Activated gamma-delta T cell treated with anti-CD3 and anti-CD28 coated beads, Interleukin-2, amount 50 U/mL, for 16 hours (primary cell): ENCODE results near the gene SEMA6A.
"Not testable (repeated sequence)": the region's sequence is repeated elsewhere in the genome, so short reads cannot be mapped to it uniquely, and the experiment has no call there.

Source experiments
- DNase-seq: peaks from one replicate; pipeline ENCODE4 v3.0.0-alpha.2; 2020; ENCODE audit warnings: low read depth

Gene SEMA6A

GRCh38 chr5:116553366-116553765 lies 21.3 kb downstream of the SEMA6A start:
- no peak for DNase-seq

DNA sequence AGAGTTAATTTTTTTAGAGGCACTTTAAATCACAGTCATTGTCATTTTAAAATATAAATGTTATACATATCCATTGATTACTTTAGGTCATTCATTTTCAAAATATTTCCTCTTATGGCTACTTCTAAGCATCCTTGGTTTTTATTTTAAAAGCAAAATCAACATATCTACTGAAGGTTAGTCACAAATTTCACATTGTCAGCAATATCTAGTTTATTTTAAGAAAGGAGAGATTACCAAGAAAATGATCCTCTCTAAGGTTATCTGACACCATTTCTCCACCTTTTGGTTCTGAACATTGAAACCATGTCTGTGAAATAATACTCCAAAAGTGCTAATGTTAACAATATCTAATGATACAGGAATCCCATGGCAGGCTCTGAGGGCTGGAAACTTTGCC lies 24.5 kb downstream of the SEMA6A start:
- no peak for DNase-seq

DNA sequence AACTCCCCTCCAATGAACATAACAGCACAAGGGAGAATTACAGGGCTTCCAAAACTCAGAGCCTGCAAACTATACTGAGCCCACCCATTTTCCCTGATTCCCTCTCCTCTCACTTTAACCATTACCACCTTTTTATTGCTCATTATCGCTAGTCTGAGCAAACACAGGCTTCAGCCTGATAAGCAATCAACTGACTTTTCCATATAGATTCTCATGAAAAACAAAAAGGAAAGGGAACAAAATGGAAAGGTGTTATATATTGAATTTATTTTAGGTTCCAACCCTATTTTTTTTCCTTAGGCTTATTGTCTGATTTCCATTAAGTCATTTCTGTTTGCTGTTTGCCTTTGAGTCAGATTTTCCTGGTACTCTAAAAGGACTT lies 27.9 kb downstream of the SEMA6A start:
- no peak for DNase-seq

DNA sequence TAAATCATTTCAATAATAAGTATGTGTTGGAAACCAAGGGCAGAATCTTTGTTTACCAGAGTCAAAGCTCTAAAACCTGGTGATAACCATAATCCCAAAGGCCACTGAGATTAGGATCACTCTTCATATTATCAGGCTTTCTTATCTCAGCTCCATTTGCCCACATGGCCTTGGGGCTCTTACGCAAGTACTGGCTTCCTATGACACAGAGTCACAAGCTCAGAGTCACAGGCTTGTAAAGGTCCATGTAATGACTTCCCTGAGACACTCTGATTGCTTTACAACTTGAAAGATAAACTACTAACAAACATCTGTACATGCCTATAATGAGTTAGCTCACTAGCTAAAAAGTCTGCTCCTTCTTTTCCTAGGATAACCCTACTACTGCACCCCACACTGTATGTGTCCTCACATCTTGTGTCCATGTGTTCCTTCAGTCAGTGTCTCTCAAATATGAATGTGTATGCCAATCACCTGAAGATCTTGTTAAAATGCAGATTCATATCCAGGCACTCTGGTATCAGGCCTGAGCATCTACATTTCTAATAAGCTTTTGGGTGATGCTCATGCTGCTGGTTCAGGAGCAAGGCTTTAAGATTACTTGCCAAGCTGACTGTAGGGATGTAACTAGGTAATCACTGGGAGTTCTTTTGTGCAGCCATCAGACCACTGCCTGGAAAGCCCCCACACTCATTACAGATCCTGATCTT lies 28.4 kb downstream of the SEMA6A start:
- no peak for DNase-seq

- DNase-seq = not testable (repeated sequence)
Observed at GRCh38 chr5:116545465-116545864, 29.2 kb downstream of the SEMA6A start.

DNA sequence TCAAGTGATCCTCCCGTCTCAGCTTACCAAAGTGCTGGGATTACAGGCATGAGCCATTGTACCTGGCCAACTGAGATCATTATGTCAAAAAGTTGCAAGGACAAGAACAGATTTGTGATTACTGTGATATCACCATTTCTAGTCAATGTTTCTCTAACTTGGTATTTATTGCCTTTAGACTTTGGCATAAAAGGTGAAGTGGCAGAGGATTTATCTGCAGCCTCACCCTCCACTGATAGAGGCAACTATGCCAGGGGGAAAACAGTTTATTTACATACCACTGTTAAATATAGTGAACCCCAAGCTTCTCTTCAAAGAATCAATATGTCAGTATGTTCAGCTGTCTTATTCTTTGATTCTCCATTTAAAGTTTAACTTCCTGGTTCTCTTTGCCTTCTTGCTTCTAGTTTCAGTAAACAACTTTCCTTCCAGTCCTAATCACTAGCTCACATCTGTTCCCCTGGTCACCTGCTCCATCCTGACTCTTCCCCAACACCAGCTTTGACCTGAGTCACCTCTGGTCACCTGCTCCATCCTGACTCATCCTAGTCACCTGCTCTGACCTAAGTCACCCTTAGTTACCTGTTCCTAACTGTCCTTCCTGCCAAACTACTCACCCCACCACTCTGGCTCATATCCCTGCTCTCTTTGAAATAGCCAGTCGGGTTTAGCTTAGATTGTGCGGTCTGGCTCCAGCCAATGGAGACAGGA lies 29.9 kb downstream of the SEMA6A start:
- DNase-seq = no peak

- no peak for DNase-seq
Observed at GRCh38 chr5:116543501-116543900, 31.1 kb downstream of the SEMA6A start.

GRCh38 chr5:116542619-116543018 lies 32.0 kb downstream of the SEMA6A start:
- DNase-seq = no peak

DNA sequence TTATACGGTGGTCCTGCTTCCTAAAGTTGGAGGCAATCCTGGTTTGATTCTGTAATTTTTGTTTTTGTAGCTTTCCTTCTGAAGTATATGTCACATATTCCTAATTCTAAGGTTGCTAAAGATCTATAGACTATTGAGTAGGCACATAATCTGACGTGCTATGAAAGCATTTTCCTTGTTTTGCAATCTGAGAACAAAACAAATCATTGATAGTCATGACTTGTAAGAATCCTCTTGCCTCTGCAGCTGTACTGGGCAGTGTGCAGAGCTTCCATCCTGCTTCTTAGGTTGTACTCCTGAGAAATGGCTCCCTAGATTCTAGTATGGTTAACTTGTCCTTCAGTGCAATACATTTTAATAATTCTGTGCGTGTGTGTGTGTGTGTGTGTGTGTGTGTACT lies 35.4 kb downstream of the SEMA6A start:
- DNase-seq = no peak

DNA sequence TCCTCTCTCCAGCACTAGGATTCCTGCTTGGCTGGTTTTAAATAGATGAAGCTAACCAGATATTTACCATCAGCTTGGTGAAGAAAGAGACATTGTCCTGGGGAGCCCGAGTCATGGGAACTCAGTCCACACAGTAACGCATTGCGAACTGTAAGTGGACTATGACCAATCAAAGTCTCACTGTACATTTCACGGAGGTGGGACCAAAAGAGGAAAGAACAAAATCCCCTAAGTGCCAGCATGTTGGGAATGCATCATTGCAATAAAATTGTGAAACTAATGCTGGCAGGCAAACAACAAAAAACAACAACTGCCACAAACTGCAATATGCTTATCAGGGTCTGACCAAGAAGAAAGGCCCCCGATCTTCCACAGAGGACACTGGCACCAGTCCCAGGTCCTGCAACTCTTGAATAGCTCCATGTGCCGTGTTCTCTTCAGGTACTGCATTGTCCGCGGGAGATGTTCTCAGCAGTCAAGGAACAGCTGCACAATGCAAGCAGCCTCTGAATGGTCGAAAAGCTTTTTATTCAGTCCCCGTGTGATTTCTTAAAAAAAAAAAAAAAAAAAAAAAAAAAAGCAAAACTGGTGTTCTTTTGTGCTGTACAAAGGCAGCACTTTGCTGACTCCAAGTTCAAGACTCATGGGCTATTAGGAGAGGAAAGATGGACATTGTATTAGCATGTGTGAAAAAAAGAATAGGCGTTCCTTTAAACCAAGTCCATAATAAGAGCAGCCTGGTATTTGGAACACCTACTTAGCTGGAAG lies 38.1 kb downstream of the SEMA6A start:
- no peak for DNase-seq

DNA sequence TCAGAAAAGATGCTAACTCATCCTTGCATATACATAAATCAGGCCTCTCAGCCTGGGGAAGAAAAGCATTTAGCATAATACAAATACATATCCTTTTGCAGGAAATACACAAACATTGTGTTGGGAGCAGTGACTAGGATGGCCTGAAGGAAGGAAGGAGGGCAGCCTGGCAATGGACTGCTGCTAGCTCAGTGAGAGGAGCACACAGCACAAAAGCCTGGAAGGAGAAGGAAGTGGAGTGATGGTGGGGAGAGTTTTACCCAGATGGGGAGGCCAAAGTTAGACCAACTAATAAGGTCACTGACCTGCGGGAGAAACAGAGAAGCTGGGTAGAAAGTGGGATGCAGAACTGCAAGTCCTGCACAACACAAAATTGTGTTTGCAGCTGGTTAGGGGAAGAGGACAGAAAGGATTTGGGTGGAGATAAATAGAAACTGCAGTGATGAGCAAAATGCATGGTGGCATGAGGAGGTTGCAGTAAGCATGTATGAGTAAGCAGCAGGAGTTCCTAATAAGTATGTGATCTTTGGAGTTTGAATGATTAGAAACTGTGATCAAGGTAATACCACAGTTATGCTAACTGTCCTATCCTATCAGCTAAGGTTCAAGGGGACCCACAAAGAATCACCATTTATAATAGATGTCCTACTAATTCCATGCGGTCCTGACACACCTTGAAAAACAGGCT lies 39.5 kb downstream of the SEMA6A start:
- DNase-seq = no peak

DNA sequence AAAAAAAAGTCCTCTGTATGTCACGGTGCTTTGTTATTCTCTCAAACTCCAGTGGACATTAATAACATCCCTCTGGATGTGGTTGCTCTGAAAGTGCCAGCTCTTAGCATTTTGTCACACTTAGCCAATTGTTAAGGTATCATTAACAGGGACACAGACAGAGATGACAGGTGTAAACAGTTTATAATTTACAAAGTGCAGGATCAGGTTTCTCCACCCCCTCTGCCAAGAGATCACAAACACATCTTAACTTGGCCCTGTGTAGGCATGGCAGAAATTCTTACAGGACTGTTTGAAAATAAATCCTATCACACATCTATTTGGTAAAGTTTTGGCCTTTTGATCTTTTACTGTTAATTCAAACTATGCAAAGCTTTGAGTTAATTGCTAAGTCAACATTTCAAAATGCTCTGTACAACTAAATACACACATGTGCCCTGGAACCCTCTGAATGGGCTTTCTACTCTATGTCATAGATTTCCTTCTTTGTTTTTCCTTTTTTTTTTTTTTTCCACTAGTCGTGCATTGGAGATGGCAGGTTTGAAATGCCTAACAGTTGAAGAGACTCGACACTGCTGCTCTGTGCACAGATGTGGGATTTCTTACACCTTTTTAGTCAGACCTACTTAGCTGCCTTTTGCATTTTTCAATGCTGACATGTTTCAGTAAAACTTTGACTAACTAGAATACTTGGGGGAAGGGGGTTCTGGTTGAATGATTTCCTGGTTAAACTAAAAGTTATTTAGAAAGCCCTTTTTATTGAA lies 41.7 kb downstream of the SEMA6A start:
- DNase-seq = no peak

- DNase-seq = no peak
Observed at GRCh38 chr5:116531635-116532034, 43.0 kb downstream of the SEMA6A start.

GRCh38 chr5:116531117-116531516 lies 43.5 kb downstream of the SEMA6A start:
- DNase-seq = no peak

DNA sequence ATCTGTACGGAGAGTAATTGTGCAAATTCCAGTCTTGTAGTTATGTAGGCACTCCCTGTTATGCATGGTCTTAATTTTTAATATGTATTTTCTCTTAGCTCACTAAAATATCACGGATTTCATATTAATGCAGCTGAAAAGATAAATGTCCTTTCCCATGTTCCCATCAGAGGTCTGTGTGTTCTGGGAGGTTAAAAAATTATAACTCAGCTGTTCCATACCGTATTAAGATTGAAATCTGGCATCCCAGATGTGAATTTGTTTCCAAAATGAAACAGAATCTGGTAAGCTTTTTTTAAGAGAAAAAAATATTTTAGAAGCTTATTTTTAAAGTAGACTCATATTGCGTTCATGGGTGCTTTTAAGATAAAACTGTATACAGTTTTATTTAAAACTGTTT lies 44.3 kb downstream of the SEMA6A start:
- DNase-seq = no peak

DNA sequence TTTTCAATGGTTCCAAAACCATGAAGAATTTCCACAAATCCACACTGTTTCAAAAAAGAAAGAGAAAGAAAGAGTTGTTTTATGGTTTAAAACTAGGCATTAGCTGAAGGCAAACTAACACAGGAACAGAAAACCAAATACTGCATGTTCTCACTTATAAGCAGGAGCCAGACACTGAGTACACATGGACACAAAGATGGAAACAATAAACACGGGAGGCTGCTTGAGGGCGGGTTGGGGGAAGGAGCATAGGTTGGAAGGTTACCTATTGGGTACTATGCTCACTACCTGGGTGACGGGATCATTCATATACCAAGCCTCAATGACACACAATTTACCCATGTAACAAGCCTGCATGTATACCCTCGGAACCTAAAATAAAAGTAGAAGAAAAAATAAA lies 45.0 kb downstream of the SEMA6A start:
- DNase-seq = no peak

GRCh38 chr5:116528519-116529234 lies 45.9 kb downstream of the SEMA6A start:
- DNase-seq = no peak

DNA sequence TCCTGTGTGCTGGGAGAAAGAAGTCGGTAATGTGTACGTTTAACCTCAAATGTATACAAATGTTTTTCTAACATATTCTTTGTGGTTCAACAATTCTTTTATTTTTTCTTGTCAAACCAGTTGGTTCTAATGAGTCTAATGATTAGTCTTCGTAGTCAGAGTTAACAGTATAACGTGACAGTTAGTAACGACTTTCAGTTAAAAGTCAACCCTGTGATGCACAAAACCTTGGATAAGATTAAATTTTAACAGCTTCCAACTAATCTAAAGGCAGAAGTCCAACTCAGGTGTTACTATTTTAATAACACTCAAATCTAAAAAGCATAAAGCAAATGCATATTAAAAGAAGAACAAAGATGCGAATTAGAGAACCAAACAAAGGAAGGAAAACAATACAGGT lies 47.0 kb downstream of the SEMA6A start:
- no peak for DNase-seq

DNA sequence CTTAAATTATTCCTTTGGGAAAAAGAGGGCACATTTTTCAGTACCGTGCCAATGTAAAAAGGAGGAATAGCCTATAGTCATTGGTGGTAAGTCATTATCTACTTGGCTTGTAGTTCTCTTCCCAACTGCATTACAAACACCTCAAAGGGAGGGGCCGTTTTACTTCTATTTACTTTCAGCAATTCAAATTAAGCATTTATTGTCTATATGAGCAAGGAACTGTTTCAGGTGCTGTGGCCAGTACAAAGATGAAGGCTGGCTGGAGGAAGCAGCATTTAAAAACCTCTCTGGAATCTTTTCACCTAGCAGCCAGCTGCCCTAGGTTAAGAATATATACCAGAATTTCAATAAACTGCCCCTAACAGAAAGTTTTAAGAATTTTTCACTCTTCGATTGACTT lies 48.9 kb downstream of the SEMA6A start:
- DNase-seq = no peak

DNA sequence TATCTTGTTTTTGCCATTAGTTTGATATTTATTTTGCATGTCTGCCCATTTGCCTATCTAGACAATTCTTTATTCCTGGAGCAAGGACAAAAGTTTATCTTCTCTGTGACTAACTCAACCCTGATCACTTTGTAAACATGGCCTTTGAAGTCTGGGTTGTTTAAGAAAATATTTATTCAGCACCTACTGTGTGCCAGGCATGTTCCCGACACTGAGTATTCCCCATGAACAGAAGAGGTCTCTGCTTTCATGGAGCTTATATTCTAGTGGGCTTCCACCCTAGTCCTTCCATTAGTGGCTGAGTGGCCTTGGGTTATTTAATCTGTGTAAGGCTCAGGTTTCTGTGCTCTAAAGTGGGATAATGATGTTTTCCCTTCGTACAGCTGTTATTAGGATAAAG lies 49.7 kb downstream of the SEMA6A start:
- DNase-seq = no peak
